H1 (cell line): ENCODE results near the gene CACNA2D1. TPM values are rescaled to one million over a fixed set of nuclear protein-coding genes. Genes with fewer than 3 reads are reported as not detected.

ENCODE experiments used
- CTCF ChIA-PET: fragments of 300-600 bp; sonication (Branson Sonifier 250); formaldehyde crosslinking; loops from one replicate; lab custom pipeline; 2021; ENCODE audit not compliant: partially characterized antibody; lab: Charles Lee
- POLR2A ChIA-PET: fragments of 300-600 bp; sonication (Branson Sonifier 250); formaldehyde crosslinking; loops from one replicate; lab custom pipeline; 2021; ENCODE audit warnings: inconsistent platforms; ENCODE audit not compliant: partially characterized antibody; lab: Charles Lee
- DNase-seq, 2 experiments: peaks; one replicate each; pipeline versions ENCODE4 v3.0.0 to v3.0.0-alpha.2; 2010 to 2022; ENCODE audit warnings: low spot score in 2 of 2, low read depth in 1 of 2, mixed read lengths in 1 of 2
- FAIRE-seq: peaks from 2 replicates; lab custom pipeline; 2011; peaks lifted over from hg19 to GRCh38; lab: Jason Lieb, UNC
- H2AFZ ChIP-seq: 2 replicates; pipeline ENCODE4 v1.8.1; 2012; ENCODE audit warnings: low read length, inconsistent platforms
- H2AK5ac ChIP-seq: 2 replicates; pipeline ENCODE4 v1.6.1; 2013; ENCODE audit warnings: low read depth, low read length
- H2BK120ac ChIP-seq: replicated peaks from 2 replicates; pipeline ENCODE3; 2013; ENCODE audit warnings: low read depth, low read length, inconsistent platforms
- H2BK12ac ChIP-seq: 2 replicates; pipeline ENCODE4 v1.6.1; 2013; ENCODE audit warnings: low read depth, low read length
- H2BK15ac ChIP-seq: 2 replicates; pipeline ENCODE4 v1.6.1; 2013; ENCODE audit warnings: low read length
- H2BK20ac ChIP-seq: 2 replicates; pipeline ENCODE4 v1.6.1; 2013; ENCODE audit warnings: low read length
- H2BK5ac ChIP-seq: 2 replicates; pipeline ENCODE4 v1.6.1; 2013; ENCODE audit warnings: low read depth, low read length
- H3K14ac ChIP-seq: 2 replicates; pipeline ENCODE4 v1.6.1; 2013; ENCODE audit warnings: inconsistent platforms; ENCODE audit not compliant: insufficient read length
- H3K18ac ChIP-seq: 2 replicates; pipeline ENCODE4 v1.6.1; 2013; ENCODE audit warnings: low read length; ENCODE audit errors: extremely low read depth
- H3K23ac ChIP-seq: 2 replicates; pipeline ENCODE4 v1.6.1; 2013; ENCODE audit warnings: inconsistent platforms; ENCODE audit not compliant: insufficient read length
- H3K23me2 ChIP-seq: 2 replicates; pipeline ENCODE4 v1.6.1; 2013; ENCODE audit warnings: low read depth, low read length
- H3K27ac ChIP-seq: 2 replicates; pipeline ENCODE4 v1.6.1; 2011; ENCODE audit warnings: low read depth, low read length, inconsistent platforms
- H3K27me3 ChIP-seq, 4 experiments: replicated peaks in 1 of 4; 1 replicate in 1 of 4; 2 replicates in 3 of 4; pipeline versions ENCODE4 v1.6.1 to v1.8.1; 2011 to 2013; ENCODE audit warnings: low read length in 3 of 4, mild to moderate bottlenecking in 3 of 4, inconsistent platforms in 2 of 4, mixed read lengths in 2 of 4, moderate library complexity in 1 of 4; ENCODE audit not compliant: control insufficient read depth in 3 of 4, insufficient read depth in 3 of 4; ENCODE audit errors: extremely low read depth in 1 of 4
- H3K36me3 ChIP-seq, 4 experiments: 2 replicates each; pipeline versions ENCODE4 v1.6.1 to v1.8.1; 2011 to 2013; ENCODE audit warnings: mild to moderate bottlenecking in 4 of 4, low read length in 3 of 4, moderate library complexity in 2 of 4, control low read depth in 1 of 4, inconsistent platforms in 1 of 4; ENCODE audit not compliant: insufficient read depth in 4 of 4, control insufficient read depth in 2 of 4
- H3K4ac ChIP-seq: replicated peaks from 2 replicates; pipeline ENCODE3; 2013; ENCODE audit warnings: low read length, low read depth, mixed read lengths, inconsistent platforms; ENCODE audit not compliant: insufficient read length
- H3K4me1 ChIP-seq, 4 experiments: replicated peaks in 1 of 4; 1 replicate in 1 of 4; 2 replicates in 3 of 4; pipeline versions ENCODE4 v1.6.1 to v1.8.1; 2011 to 2013; ENCODE audit warnings: low read length in 3 of 4, inconsistent platforms in 2 of 4, mixed read lengths in 1 of 4; ENCODE audit not compliant: insufficient read depth in 4 of 4, control insufficient read depth in 3 of 4
- H3K4me2 ChIP-seq, 2 experiments: 2 replicates each; pipeline versions ENCODE4 v1.6.1 to v1.8.1; 2011 to 2013; ENCODE audit warnings: low read depth in 2 of 2, low read length in 2 of 2, control low read depth in 1 of 2, inconsistent platforms in 1 of 2, mild to moderate bottlenecking in 1 of 2; ENCODE audit not compliant: insufficient read depth in 1 of 2
- H3K4me3 ChIP-seq, 4 experiments: fragments of 200-600, 300-600 bp in 1 of 4; sonication (generic), shearing (Covaris generic), sonication (Bioruptor Twin) in 1 of 4; 2 replicates each; pipeline versions ENCODE4 v1.5.1 to v1.8.1; 2011 to 2016; ENCODE audit warnings: low read length in 4 of 4, low read depth in 3 of 4, control low read depth in 2 of 4, inconsistent platforms in 2 of 4, mild to moderate bottlenecking in 2 of 4, mixed read lengths in 1 of 4, moderate library complexity in 1 of 4; ENCODE audit not compliant: insufficient read depth in 2 of 4; ENCODE audit errors: extremely low read depth in 1 of 4
- H3K56ac ChIP-seq: replicated peaks from 2 replicates; pipeline ENCODE3; 2013; ENCODE audit warnings: low read depth, mild to moderate bottlenecking, mixed read lengths, low read length, inconsistent platforms; ENCODE audit not compliant: insufficient read length
- H3K79me1 ChIP-seq: 2 replicates; pipeline ENCODE4 v1.6.1; 2013; ENCODE audit warnings: low read depth, low read length, control low read depth
- H3K79me2 ChIP-seq, 2 experiments: 2 replicates each; pipeline versions ENCODE4 v1.6.1 to v1.8.1; 2012 to 2013; ENCODE audit warnings: low read length in 2 of 2, mild to moderate bottlenecking in 2 of 2, inconsistent platforms in 1 of 2; ENCODE audit not compliant: insufficient read depth in 2 of 2, control insufficient read depth in 1 of 2
- H3K9ac ChIP-seq, 4 experiments: replicated peaks in 1 of 4; 1 replicate in 1 of 4; 2 replicates in 3 of 4; pipeline versions ENCODE4 v1.6.1 to v1.8.1; 2011 to 2013; ENCODE audit warnings: low read depth in 3 of 4, low read length in 3 of 4, control low read depth in 2 of 4, mild to moderate bottlenecking in 2 of 4, moderate library complexity in 2 of 4, inconsistent platforms in 1 of 4; ENCODE audit errors: extremely low read depth in 1 of 4
- H3K9me3 ChIP-seq, 2 experiments: 2 replicates each; pipeline versions ENCODE4 v1.6.1 to v1.8.1; 2012 to 2013; ENCODE audit warnings: mild to moderate bottlenecking in 2 of 2, moderate library complexity in 2 of 2, control low read depth in 1 of 2, inconsistent platforms in 1 of 2, low read depth in 1 of 2, low read length in 1 of 2, mixed read lengths in 1 of 2; ENCODE audit not compliant: insufficient read depth in 2 of 2
- H4K20me1 ChIP-seq, 2 experiments: replicated peaks in 1 of 2; 2 replicates each; pipeline versions ENCODE3 to v1.8.1; 2011 to 2013; ENCODE audit warnings: inconsistent platforms in 2 of 2, low read length in 2 of 2, mild to moderate bottlenecking in 1 of 2; ENCODE audit not compliant: insufficient read depth in 2 of 2, control insufficient read depth in 1 of 2
- H4K5ac ChIP-seq: 2 replicates; pipeline ENCODE4 v1.6.1; 2013; ENCODE audit warnings: low read length, low read depth, mixed read lengths, inconsistent platforms; ENCODE audit not compliant: insufficient read length
- H4K8ac ChIP-seq: 2 replicates; pipeline ENCODE4 v1.8.0; 2013; ENCODE audit warnings: mild to moderate bottlenecking, moderate library complexity, low read length, inconsistent platforms; ENCODE audit not compliant: insufficient read depth; ENCODE audit errors: extremely low read depth
- H4K91ac ChIP-seq: replicated peaks from 2 replicates; pipeline ENCODE3; 2013; ENCODE audit warnings: low read length, mixed read lengths, inconsistent platforms; ENCODE audit not compliant: insufficient read length
- EGR1 ChIP-seq: IDR thresholded peaks from 2 replicates; pipeline ENCODE4 v1.6.1; 2011; ENCODE audit warnings: low read depth, low read length, borderline replicate concordance
- FOSL1 ChIP-seq: IDR thresholded peaks from 2 replicates; pipeline ENCODE4 v1.6.1; 2011; ENCODE audit warnings: mild to moderate bottlenecking, low read depth, low read length, moderate library complexity; ENCODE audit not compliant: insufficient read depth
- HDAC2 ChIP-seq, 2 experiments: fragments of 300-600 bp in 1 of 2; sonication (generic) in 1 of 2; IDR thresholded peaks; 2 replicates each; pipeline ENCODE4 v1.6.1; 2011 to 2012; ENCODE audit warnings: low read depth in 2 of 2, low read length in 2 of 2, mild to moderate bottlenecking in 2 of 2, moderate library complexity in 2 of 2, borderline replicate concordance in 1 of 2, inconsistent platforms in 1 of 2
- JUND ChIP-seq: IDR thresholded peaks from 2 replicates; pipeline ENCODE4 v1.6.1; 2011; ENCODE audit warnings: mild to moderate bottlenecking, improper control_type of control experiment, low read length
- KDM1A ChIP-seq: fragments of 200-600, 300-600 bp; sonication (generic); IDR thresholded peaks from 2 replicates; pipeline ENCODE4 v1.7.1; 2016; ENCODE audit warnings: mild to moderate bottlenecking, low read length, borderline replicate concordance
- MAFK ChIP-seq: IDR thresholded peaks from 2 replicates; pipeline ENCODE4 v1.6.1; 2012; ENCODE audit warnings: low read depth, mild to moderate bottlenecking, improper control_type of control experiment, low read length
- POLR2A ChIP-seq, 2 experiments: IDR thresholded peaks; 1 replicate in 1 of 2; 2 replicates in 1 of 2; pipeline ENCODE4 v1.6.1; 2011; ENCODE audit warnings: low read depth in 2 of 2, low read length in 2 of 2, mild to moderate bottlenecking in 2 of 2; ENCODE audit errors: control extremely low read depth in 1 of 2
- RBBP5 ChIP-seq: IDR thresholded peaks from 2 replicates; pipeline ENCODE4 v1.7.1; 2012; ENCODE audit warnings: low read depth, mild to moderate bottlenecking, inconsistent platforms, low read length, moderate library complexity, borderline replicate concordance
- SAP30 ChIP-seq: fragments of 300-600 bp; sonication (generic); IDR thresholded peaks from 2 replicates; pipeline ENCODE4 v1.7.1; 2012; ENCODE audit warnings: low read length, moderate library complexity, mild to moderate bottlenecking, inconsistent platforms; ENCODE audit not compliant: insufficient read depth, insufficient replicate concordance
- SP2 ChIP-seq: IDR thresholded peaks from 2 replicates; pipeline ENCODE4 v1.6.1; 2012; ENCODE audit warnings: mild to moderate bottlenecking, low read length, inconsistent platforms
- SUZ12 ChIP-seq: fragments of 200-600 bp; sonication (generic); IDR thresholded peaks from 2 replicates; pipeline ENCODE4 v1.6.1; 2012; ENCODE audit warnings: mild to moderate bottlenecking, inconsistent platforms, low read length, moderate library complexity, mixed read lengths
- WGBS, 2 experiments: shearing (Covaris generic) in 1 of 2; methylation state at CpG; one replicate each; pipeline versions ENCODE4 v1.1.6 to v1.1.7; 2013 to 2015; ENCODE audit warnings: low lambda C conversion rate in 2 of 2, mixed read lengths in 2 of 2, inconsistent platforms in 1 of 2, low coverage in 1 of 2, missing lambda C conversion rate in 1 of 2; ENCODE audit not compliant: insufficient replicate concordance in 2 of 2, insufficient coverage in 1 of 2, insufficient read length in 1 of 2; ENCODE audit errors: extremely low coverage in 1 of 2, missing lambda C conversion rate in 1 of 2; 5-methylcytosine and 5-hydroxymethylcytosine counted together
- polyA plus RNA-seq, 7 experiments: library from polyadenylated mRNA; depleted of rRNA in 3 of 7; stranded (reverse) in 5 of 7; unstranded in 2 of 7; fragments of >200 nt in 5 of 7; fragments of 200-250 nt in 2 of 7; gene quantifications; 1 replicate in 5 of 7; 2 replicates in 1 of 7; 4 replicates in 1 of 7; pipeline versions ENCODE4 v1.2.1 to v1.2.3, GENCODE V29; 2011 to 2013; ENCODE audit warnings: missing spikeins in 2 of 7, mixed read lengths in 2 of 7
- total RNA-seq: library from RNA; stranded (reverse); fragmentation: NEBNext Ultra II Directional; extraction: Animal tissue kit (Norgen Biotek cat#: 25700); gene quantifications from 2 replicates; pipeline ENCODE4 v1.2.1, GENCODE V29; 2021

Gene CACNA2D1
- total and polyA plus RNA-seq, 2 of the 8 experiments (the other 6 are each of a cell fraction or from before 2014, with no cell fraction given), result 4.3 to 27.3 TPM

DNA sequence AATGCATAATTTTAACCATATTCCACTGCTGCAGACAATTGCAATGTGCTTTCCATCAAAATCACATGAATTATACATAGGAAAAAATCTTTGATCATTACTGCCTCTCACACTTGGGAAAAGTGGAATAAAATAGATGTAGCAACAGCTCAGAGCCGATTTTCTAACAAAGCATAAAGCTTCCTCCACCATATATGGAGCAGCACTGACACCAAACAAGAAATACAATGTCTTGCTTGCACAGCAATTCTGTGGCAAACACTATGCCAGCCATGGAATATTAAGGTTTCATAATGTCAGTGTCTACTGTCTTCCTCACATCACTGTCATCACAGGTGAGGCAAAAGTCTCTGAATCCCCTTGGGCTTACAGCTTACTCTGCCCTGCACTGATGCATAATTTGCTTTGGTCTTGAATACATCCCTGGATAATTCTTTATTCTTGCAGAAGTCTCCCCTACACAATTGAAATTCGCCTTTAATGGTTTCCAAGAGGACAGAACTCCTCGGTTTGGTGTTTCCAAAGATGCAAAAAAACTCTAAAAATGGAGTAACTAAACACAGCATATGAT is 198.5 kb downstream of the CACNA2D1 start:
- ChIA-PET POLR2A (no interaction called here), CTCF (interaction anchor here (1.2 kb wide), 1 partner anchor 10 kb away, joined by 3 read pairs; no protein-coding TSS in a partner anchor)
- no peak overlapping the region for H3K23ac ChIP-seq
- DNase-seq (no peak), FAIRE-seq (no peak)
- no peak overlapping the region for H2AFZ ChIP-seq
- no peak overlapping the region for H2BK120ac ChIP-seq
- WGBS, 2 experiments, result 78% methylated on average over 3 of the region's 3 CpGs; no CpG with 5 or more reads in 1 of the 2 experiments
- no peak overlapping the region for H2AK5ac ChIP-seq
- no peaks in the 10 kb centered on the region for H3K9me3 ChIP-seq
- no peak overlapping the region for H3K9ac ChIP-seq
- no peak overlapping the region for H3K14ac ChIP-seq
- no peak overlapping the region for H4K8ac ChIP-seq
- H3K18ac ChIP-seq, result no peak overlapping the region
- no peak overlapping the region for H3K4me3 ChIP-seq
- no peaks in the 10 kb centered on the region for H3K27me3 ChIP-seq
- no peak overlapping the region for H2BK12ac ChIP-seq
- no peak overlapping the region for H3K4ac ChIP-seq
- no peak overlapping the region for H2BK15ac ChIP-seq
- H3K4me1 ChIP-seq, result no peaks in the 10 kb centered on the region
- no peaks in the 10 kb centered on the region for H3K79me1 ChIP-seq
- no peaks in the 10 kb centered on the region for H3K23me2 ChIP-seq
- TF ChIP-seq HDAC2 (IDR thresholded peaks at IDR 0.05; ENCODE audit: borderline replicate concordance in 1 of 2, low read depth in 2 of 2, low read length in 2 of 2) (no peak), RBBP5 (no peak), POLR2A (IDR thresholded peaks at IDR 0.05; ENCODE audit: control extremely low read depth in 1 of 2, low read depth in 2 of 2, low read length in 2 of 2) (no peak), SAP30 (no peak), KDM1A (no peak), MAFK (no peak), SP2 (no peak), JUND (no peak), FOSL1 (no peak), SUZ12 (no peak), EGR1 (no peak)
- no peak overlapping the region for H3K27ac ChIP-seq
- H3K79me2 ChIP-seq, result no peaks in the 10 kb centered on the region; a peak in 1 of 4 replicates
- no peak overlapping the region for H4K91ac ChIP-seq
- no peaks in the 10 kb centered on the region for H3K36me3 ChIP-seq
- H4K20me1 ChIP-seq, result no peaks in the 10 kb centered on the region
- no peak overlapping the region for H2BK5ac ChIP-seq
- H3K56ac ChIP-seq, result no peak overlapping the region
- H4K5ac ChIP-seq, result no peak overlapping the region
- no peak overlapping the region for H3K4me2 ChIP-seq
- no peak overlapping the region for H2BK20ac ChIP-seq
